ENCODE results near the gene RNF144B.
"Not testable (repeated sequence)": the region's sequence is repeated elsewhere in the genome, so short reads cannot be mapped to it uniquely, and the experiment has no call there.

RNF144B gene

DNA sequence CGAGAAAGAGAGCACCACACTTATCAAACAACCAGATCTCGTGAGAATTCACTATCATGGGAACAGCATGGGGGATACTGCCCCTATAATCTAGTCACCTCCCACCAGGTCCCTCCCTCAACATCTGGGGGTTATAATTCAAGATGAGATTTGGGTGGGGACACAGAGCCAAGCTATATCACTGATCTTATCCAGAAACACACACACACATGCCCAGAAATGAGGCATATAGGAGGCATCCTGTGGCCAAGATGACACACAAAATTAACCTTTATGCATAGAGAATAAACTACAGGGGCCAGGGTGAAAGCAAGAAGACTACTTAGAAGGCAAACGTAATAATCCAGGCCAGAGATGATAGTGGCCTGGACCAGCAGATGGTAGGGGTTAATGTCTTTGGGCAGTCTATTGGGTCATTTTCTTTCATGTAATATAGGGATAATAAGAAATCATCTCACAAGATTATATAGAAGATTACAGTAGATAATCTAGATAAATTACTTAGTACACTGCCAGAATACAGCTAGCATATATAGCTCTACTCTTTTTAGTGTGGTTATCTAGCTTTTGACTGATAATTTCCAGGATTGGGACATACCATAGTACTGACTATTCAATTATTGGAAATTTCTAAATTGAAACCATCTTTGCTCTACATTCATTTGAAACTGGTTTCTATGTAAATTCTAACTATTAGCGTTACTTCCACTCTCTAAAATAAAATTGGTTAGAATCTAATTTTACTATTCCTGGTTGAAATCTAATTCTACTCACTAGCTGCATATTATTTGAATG lies 20.0 kb downstream of the RNF144B start:
- FAIRE-seq (no peak), DNase-seq (ENCODE audit: low spot score) (no peak)

DNA sequence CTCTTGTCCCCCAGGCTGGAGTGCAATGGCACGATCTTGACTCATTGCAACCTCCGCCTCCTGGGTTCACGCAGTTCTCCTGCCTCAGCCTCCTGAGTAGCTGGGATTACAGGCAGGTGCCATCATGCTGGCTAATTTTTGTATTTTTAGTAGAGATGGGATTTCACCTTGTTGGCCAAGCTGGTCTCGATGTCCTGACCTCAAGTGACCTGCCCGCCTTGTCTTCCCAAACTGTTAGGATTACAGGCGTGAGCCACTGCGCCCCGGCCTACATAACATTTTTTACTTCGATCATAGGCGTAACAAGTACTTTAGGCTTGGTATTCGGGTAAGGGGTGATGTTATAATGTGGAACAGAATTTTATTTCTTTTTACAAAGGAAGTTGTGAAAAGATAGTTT lies 22.5 kb downstream of the RNF144B start:
- not testable (repeated sequence) for DNase-seq (ENCODE audit: low spot score); FAIRE-seq

DNA sequence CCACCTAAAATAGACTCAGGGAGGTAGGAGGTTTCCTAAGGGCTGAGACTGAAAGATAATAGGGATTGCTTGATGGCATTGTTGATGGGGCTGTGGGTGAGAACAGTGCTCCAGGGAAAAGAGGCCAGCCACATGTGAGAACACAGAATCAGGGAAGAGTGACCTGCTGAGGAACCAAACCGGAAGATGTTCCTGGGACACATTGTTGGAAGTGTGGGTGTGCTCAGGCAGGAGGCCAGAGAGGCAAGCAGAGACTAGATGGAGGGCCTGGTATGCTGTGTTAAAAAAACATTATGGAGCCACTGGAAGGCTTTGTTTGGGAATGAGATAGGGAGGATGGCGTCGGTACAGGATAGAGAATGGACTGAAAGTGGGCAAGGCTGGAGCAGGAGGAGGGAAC lies 23.3 kb downstream of the RNF144B start:
- DNase-seq (ENCODE audit: low spot score) (no peak), FAIRE-seq (no peak)

DNA sequence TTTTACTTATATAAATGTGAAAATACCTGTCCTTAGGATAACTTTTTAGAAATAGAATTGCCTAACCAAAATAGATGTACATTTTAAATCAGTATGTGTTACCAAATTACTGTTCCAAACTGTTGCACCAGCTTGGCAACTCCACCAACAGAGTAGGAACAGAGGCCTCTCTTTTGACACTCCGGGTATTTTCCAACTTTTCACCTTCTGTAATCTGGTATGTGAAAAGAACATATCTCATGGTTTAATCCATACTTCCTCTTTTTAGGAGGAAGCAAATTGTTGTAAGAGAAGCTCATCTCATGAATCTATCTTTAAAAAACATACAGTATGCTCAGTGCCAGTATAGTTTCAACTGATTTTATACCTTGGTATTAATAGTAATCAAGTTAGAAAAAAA lies 24.9 kb downstream of the RNF144B start:
- FAIRE-seq: no peak
- no peak for DNase-seq (ENCODE audit: low spot score)

DNA sequence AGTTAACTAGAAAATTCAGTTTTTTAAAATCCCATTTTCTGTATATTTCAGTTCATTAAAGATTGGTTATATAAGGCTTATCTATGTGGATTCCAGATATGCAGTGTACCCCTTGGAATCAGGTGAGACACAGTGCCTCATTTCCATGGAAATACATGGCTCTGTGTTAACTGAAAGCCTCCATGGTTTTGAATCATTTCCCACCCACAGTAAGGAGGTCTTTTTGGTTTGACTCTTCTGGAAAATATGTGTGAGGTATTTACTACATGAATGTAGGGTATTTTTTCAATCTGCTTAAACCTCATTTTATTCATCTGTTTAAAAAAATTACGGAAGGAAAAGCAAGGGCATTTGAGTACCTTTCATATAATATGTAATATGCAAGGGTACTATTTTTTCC lies 25.5 kb downstream of the RNF144B start:
- no peak for DNase-seq (ENCODE audit: low spot score)
- FAIRE-seq: no peak

DNA sequence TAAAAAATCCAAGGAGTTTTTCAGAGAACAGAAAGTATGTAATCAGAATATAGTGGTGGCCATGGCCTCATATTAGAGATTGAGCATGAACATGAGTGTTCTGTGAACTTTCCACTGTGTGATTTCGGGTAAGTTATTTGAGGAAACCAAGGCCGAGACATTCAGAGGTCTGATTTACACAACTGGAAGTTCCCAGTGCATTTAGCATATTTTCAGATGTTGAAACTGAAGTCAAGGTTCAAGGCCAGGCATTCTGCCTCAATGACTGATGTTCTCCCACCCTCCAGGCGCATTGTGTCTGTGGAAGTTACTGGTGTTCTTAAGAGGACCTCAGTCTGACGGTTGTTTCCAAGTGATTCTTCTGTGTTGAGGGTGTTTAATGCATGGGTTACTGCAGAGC lies 26.2 kb downstream of the RNF144B start:
- no peak for FAIRE-seq
- no peak for DNase-seq (ENCODE audit: low spot score)

DNA sequence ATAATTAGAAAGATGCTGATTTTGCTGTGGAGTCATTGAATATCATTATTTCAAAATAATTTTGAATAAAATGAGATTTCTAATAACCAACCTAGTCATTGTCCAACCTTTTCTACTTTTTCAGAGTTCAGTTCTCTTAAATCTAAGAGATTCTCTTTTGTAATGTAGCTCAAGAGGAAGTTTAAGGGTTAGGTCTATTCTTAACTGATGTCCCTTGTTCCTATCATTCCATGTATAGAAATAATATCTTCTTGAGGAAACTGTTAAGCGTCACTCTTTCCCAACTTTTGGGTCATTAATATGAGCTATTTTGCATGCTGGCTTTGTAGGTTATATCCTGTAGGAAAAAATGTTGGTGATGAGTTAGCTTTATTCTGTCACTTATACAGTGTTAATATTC lies 27.0 kb downstream of the RNF144B start:
- DNase-seq (ENCODE audit: low spot score): no peak
- no peak for FAIRE-seq

DNA sequence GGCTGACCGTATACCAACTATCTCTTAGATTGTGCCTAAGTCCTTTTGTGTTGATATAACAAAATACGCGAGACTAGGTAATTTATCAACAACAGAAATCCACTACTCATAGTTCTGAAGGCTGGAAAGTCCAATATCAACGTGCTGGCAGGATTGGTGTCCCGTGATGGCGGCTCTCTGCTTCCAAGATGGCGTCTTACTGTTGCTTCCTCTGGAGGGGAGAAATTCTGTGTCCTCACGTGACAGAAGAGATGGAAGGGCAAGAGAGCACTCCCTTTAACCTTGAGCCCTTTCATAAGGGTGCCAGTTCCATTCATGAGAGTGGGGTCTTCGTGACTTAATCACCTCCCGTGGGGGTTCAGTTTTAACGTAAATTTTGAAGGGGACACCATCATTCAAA lies 28.1 kb downstream of the RNF144B start:
- FAIRE-seq (no peak), DNase-seq (ENCODE audit: low spot score) (no peak)

DNA sequence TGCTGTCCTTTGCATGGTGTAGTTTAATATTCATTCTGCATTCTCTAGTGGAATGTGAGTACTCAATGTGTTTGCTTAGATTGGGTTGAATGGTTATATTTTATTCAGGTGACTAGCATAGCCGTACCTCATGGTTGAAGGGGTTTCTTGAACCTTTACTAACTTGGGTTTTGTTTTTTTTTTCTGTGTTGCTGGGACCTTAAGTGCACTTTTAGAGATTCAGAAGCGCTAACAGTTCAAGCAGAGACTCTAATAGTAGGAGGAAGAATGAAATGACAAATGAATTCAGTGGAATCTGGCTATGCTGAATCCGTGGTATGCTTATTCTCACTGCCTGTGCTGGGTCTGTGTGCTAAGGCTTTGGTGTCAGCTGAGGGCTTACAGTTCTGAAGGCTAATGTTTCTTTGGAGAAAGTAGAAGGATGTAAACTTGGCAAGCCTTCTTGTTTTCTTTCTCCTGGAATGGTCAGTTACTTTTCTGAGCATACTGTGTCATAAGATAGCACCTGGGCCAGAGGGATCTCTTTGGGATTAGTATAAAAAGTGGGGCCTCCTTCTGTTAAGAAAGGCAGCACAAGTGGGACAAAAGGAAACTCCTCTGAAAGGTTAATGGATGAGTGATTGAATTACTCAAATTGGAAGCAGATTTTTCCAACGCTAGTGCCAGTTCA lies 28.7 kb downstream of the RNF144B start:
- DNase-seq (ENCODE audit: low spot score): no peak
- FAIRE-seq: no peak

DNA sequence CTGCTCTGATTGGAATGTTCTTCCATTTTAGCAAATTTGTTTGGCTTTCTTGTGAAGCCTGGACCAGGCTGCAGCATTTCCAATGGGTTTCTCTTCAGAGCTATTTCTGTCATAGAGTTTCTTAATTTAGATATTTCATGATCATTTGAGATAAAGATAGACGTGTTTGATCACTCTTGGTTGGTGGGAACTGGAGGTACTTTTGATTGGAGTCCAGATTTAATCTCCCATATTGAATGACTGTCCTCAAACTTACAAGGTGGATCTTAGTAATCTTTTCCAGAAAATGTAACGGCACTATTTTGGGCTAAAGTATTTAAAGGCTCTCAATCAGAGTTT lies 29.2 kb downstream of the RNF144B start:
- FAIRE-seq (no peak), DNase-seq (ENCODE audit: low spot score) (no peak)

DNA sequence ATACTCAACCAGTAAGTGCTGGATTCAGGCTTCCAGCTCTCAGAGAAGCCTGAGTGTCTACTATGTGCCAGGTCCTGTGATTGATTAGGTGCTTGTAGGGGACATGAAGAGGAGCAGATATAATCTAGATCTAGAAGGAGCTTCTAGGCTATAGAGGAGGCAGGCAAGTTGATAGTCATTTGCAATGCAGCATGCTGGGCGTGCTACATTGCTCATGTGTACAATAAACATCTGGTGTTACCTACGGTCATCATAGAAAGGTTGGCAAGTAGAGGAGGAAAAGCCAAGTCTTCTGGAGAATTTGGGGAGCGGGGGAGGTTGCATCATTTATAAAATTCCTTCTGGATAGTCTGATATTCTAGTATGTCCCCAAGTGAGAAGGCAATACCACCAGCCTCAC lies 33.2 kb downstream of the RNF144B start:
- FAIRE-seq (no peak), DNase-seq (ENCODE audit: low spot score) (no peak)

DNA sequence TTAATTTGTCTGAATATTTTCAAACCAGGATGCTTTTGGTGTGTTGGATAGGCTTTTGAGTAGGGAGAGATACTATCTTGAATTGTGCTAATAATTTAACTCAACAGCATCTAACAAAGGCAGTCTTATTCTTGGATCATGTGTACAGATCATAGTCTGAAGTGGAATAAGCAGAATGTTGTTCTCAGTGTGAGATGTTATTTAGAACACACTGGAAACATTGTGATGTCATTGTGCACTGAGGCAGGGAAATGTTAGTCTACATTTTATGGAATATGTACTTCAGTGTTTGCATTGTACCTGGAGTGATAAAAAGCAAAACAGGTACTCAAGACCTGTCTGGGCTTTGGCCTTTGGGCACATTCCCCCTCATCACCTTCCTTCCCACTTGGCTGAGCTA lies 35.0 kb downstream of the RNF144B start:
- no peak for FAIRE-seq
- no peak for DNase-seq (ENCODE audit: low spot score)

DNA sequence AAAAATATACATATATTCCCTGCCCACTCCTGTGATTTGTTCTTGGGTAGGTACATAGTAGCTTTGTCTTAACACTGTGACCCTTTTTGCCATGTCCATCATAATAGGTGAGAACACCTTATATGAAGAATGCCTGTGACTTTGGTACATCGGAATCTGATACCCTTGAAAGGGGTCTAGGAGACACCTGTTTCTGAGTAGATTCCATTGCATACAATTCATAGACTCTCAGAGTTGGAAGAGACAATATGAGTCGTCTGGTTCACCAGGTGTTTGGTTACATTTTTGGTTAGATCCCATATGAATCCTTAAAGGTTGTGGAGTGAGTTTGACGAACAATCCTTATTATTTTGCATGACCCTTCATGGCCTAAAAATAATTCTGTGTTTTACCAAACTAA lies 36.3 kb downstream of the RNF144B start:
- FAIRE-seq: no peak
- no peak for DNase-seq (ENCODE audit: low spot score)

DNA sequence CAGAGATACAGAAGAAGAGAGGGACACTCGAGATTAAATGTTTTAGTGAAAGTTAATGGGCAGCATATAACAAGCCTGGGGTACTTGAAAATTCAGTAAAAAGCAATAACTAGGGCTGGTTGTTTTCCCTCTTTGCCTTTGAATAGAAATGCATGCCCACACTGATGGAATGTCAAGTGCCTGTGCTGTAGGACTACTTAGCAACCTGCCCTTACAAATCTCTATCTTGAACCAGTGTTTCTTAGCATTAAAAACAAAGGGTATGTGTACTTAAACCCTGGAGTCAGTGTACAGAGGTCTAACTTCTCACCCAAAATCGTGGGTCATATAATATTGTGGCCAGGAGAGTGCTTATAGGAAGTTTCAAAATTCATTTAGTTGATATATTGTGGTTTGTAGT lies 37.1 kb downstream of the RNF144B start:
- no peak for DNase-seq (ENCODE audit: low spot score)
- FAIRE-seq: no peak

DNA sequence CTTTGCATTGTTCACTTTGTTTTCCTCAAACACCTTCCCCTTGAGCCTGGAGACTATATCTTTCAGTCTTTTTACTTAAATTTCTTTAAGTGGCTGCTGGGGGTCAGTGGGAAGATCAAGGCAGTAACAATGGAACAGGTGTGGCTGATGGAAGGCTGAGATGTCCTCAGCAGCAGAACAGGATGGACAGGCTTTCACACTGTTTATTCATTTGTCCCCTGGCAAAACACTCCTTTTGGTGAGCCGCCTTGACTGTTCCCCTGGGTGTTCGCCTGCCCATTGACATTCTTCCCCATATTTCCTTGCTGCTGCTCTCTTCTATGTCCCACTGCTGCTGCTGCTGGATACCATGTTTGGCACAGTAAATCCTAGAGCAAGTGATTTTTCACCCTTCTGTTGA lies 38.1 kb downstream of the RNF144B start:
- DNase-seq (ENCODE audit: low spot score) (no peak), FAIRE-seq (no peak)

DNA sequence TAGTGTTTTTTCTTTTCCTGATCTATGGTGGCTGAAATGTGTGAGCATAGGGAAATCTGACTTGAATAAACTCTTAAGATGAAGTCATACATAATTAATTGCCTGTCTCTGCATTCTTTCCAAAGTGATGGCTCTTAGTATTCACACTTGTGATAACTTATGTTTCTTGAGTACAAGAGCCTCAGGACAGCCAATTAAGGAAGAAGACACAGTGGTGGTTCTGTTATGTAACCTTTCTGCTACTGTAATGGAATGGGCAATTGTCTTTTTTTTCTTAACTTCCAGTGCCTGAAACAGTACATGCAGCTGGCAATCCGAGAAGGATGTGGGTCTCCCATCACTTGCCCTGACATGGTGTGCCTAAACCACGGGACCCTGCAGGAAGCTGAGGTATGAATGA lies 40.1 kb downstream of the RNF144B start:
- no peak for FAIRE-seq
- DNase-seq (ENCODE audit: low spot score): no peak

DNA sequence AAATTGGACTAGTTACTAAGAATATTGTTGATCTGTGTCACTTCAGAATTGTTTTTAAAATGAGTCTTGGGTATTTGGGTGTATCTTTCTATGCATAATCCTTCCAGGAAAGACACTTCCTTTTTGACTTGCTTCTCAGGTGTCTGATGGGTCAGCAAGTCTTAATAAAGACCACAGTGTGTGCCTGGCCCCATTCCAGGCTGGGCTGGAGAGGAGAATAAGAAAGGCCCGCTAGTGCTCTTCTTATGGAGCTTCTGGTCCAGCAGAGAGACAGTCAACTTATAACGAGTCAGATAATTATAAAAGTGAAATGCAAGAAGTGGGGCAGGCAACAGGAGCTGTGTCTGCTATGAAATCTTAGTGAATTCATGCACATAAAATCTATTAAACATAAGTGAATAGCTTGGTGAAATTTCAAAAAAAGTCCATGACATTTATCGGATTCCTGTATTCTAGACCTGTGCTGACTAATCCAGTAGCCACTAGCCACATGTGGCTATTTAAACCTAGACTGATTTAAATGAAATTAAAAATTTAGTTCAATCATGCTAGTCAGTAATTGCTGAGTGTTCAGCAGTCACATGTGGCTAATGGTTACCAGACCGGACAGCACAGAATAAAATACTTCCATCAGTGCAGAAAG lies 42.6 kb downstream of the RNF144B start:
- DNase-seq (ENCODE audit: low spot score): no peak
- no peak for FAIRE-seq

DNA sequence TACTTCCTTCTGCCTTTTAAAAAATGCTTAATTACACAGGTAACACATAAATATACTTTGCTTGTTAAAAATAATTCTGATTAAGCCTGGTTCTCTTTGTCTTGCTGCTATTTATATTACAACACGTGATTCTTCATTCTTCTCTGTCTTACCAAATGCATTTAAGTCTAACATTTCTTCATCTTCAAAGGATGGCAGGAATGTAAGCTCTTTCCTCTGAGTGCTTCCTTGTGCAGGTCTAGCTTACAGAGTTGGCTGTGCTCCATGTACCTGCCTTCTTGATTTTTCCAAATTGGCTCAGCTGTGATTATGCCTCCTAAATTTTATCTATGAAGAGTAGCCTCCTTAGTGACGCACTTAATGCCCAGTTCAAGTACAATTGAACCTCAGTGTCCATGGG lies 44.4 kb downstream of the RNF144B start:
- FAIRE-seq (no peak), DNase-seq (ENCODE audit: low spot score) (peak; percentile 6)

DNA sequence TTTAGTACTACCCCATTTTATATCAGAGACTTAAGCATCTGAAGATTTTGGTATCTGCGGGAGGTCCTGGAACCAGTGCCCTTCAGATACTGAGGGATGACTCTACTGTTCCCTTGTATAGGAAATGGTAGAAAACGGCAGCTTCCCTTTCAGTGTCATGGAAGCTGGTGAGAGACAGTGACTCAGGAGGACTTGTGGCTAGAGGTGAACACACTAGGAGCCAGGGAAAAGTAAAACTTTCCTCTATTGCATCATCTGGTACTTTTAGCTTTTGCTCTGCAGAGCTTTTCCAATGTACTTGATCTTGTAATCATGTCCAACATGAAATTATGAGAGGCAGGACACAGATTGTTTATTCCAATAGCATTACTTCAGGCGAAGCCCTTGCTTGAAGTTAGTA lies 45.0 kb downstream of the RNF144B start:
- FAIRE-seq: peak; percentile 74
- DNase-seq (ENCODE audit: low spot score): peak; percentile 65

DNA sequence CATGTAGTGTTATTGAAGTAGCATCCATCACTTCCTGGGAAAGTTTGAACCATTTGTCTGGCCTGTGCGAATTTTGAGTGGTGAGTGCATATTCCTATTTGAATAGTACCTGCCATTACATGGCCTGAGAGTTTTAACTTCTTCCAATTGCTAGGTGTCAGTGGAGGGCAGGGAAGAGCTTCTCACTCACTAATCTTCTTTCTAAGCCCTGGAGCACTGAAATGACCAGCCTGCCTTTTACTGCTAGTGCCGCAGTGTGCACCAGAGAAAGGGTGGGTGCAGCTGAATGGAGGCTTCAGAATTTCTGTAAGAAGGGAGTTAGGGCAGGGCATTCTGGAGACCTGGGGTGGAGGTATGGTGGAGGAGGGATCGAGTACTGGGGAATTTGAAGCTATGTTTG lies 45.5 kb downstream of the RNF144B start:
- FAIRE-seq (no peak), DNase-seq (ENCODE audit: low spot score) (no peak)

DNA sequence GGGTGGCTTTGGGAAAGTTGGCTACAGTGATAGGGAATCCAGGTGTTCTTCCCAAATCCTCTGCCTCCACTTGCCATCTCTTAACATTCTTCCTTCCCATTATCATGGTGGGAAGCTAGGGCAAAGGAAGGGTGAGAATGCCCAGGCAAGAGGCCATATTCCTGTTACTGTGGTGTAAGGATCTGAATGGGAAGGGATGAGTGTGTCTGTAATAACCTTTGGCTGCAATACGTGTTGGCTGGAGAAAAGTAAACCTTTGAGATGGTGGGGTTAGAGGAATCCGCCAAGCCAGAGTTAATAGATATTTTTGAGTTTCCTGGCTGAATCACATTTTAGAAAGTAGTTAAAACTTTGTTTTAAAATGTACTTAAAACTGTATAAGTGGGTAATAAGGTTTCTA lies 45.9 kb downstream of the RNF144B start:
- DNase-seq (ENCODE audit: low spot score) (no peak), FAIRE-seq (no peak)

DNA sequence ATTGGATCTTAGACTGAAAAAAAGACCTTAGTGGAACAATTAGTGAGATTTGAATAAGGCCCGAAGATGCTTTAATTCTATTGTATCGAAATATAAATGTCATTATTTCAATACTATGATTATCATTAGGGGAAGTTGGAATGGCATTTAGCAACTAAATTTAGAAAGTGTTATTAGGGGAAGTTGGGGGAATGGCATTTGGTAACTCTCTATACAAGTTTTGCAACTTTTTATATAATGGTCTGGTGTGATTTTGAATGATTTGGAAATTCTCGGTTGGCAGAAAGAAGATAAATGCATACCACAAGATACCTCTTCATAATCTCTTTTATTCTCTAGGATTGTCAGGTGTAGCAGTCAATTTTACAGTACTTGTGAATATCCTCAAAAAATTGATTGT lies 49.2 kb downstream of the RNF144B start:
- DNase-seq (ENCODE audit: low spot score) (no peak), FAIRE-seq (no peak)

DNA sequence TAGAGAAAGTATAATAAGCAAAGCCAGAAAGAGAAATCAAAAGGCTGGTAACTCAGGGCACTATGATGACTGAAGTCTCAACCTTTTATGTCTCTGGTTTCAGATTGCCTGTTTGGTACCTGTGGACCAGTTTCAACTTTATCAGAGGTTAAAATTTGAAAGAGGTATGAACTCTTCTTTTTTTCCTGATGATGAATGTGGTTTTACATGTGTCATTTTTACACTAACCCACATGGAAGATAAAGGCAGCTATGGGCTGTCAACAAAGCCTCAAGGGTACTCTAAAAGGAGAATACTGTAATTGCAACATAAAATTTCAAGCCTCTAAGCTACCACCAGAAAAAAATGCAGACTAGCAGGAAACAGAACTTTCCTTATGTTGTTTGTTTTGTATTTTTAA lies 52.4 kb downstream of the RNF144B start:
- FAIRE-seq: no peak

More for the DNA sequence above, 52.4 kb downstream of the RNF144B start:
- DNase-seq (ENCODE audit: low spot score): no peak

Data from RCC 7860 (cell line).